A673 (cell line): Measurements from ENCODE around the gene RNF38.
"Not testable (repeated sequence)": the region's sequence is repeated elsewhere in the genome, so short reads cannot be mapped to it uniquely, and the experiment has no call there.

ENCODE experiments used
- EZH2 ChIP-seq: fragments of 200-600 bp; sonication (generic); IDR thresholded peaks from 2 replicates; pipeline ENCODE4 v1.6.1; 2017; ENCODE audit warnings: borderline replicate concordance, low read depth, mild to moderate bottlenecking, mixed read lengths, antibody characterized with exemption, low read length; ENCODE audit not compliant: poor library complexity, severe bottlenecking
- TF ChIP-seq, protein P1 (sequence below): fragments of 300-800, 200-600 bp; sonication (generic); conservative IDR thresholded peaks from 2 replicates; pipeline ENCODE4 v1.5.1; 2017; ENCODE audit warnings: low read depth, mild to moderate bottlenecking, antibody characterized with exemption, low read length, moderate library complexity, mixed read lengths

DNA sequence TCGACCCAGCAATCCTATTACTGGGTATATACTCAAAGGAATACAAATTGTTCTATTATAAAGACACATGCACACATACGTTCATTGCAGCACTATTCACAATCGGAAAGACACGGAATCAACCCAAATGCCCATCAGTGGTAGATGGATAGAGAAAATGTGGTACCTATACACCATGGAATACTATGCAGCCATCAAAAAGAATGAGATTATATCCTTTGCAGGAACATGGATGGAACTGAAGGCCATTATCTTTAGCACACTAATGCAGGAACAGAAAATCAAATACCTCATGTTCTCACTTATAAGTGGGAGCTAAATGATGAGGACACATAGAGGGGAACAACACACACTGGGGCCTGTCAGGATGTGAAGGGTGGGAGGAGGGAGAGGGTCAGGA lies 78.2 kb downstream of the RNF38 start:
- TF ChIP-seq, protein P1, sequence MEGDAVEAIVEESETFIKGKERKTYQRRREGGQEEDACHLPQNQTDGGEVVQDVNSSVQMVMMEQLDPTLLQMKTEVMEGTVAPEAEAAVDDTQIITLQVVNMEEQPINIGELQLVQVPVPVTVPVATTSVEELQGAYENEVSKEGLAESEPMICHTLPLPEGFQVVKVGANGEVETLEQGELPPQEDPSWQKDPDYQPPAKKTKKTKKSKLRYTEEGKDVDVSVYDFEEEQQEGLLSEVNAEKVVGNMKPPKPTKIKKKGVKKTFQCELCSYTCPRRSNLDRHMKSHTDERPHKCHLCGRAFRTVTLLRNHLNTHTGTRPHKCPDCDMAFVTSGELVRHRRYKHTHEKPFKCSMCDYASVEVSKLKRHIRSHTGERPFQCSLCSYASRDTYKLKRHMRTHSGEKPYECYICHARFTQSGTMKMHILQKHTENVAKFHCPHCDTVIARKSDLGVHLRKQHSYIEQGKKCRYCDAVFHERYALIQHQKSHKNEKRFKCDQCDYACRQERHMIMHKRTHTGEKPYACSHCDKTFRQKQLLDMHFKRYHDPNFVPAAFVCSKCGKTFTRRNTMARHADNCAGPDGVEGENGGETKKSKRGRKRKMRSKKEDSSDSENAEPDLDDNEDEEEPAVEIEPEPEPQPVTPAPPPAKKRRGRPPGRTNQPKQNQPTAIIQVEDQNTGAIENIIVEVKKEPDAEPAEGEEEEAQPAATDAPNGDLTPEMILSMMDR, result not testable (repeated sequence)
- TF ChIP-seq EZH2, result not testable (repeated sequence)
